Inflammatory macrophage treated with lipopolysaccharide for 1 hour (primary cell): Measurements from ENCODE around the gene SLC16A10.
"Not testable (repeated sequence)": the region's sequence is repeated elsewhere in the genome, so short reads cannot be mapped to it uniquely, and the experiment has no call there.

ENCODE experiments used
- DNase-seq, 2 donors: peaks; one replicate each; pipeline ENCODE4 v3.0.0-alpha.2; 2020 to 2022

SLC16A10 gene, protein sequence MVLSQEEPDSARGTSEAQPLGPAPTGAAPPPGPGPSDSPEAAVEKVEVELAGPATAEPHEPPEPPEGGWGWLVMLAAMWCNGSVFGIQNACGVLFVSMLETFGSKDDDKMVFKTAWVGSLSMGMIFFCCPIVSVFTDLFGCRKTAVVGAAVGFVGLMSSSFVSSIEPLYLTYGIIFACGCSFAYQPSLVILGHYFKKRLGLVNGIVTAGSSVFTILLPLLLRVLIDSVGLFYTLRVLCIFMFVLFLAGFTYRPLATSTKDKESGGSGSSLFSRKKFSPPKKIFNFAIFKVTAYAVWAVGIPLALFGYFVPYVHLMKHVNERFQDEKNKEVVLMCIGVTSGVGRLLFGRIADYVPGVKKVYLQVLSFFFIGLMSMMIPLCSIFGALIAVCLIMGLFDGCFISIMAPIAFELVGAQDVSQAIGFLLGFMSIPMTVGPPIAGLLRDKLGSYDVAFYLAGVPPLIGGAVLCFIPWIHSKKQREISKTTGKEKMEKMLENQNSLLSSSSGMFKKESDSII

DNA sequence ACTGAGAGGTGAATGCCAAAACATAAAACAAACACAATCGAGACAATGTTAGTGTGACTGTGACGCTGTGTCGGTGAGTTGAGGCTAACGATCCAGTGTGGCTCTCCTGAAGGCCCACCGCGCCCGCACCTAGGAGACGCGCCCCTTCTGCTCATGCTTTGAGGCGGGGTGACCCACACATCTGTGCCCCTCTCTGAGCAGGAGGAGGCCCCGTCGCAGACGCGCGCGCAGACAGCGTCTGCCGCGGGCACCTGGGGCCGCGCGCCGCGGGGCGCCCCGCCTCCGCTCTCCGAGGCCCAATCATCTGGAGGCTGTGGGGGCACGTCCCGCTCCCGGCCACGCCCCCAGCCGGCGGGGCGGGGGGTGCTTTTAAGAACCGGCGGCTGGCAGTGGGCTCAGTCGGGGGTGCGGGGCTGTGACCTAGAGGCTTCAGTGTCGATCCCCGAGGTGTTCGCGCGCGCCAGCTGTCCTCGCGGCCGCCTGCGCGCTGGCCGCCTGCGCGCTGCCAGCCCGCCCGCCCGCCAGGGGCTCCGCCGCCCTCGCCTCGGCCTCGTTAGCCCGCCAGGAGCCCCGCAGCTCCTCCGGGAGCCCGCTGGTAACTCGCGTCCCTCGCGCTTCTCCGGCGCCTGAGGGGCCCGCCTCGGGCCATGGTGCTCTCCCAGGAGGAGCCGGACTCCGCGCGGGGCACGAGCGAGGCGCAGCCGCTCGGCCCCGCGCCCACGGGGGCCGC, at the start of gene SLC16A10:
SLC16A10 (plus strand) TSS at position 398 of the 730 bp plus-strand sequence; CDS start at position 648, 250 bp downstream.
- peak; percentile 12 to 40 for DNase-seq

DNA sequence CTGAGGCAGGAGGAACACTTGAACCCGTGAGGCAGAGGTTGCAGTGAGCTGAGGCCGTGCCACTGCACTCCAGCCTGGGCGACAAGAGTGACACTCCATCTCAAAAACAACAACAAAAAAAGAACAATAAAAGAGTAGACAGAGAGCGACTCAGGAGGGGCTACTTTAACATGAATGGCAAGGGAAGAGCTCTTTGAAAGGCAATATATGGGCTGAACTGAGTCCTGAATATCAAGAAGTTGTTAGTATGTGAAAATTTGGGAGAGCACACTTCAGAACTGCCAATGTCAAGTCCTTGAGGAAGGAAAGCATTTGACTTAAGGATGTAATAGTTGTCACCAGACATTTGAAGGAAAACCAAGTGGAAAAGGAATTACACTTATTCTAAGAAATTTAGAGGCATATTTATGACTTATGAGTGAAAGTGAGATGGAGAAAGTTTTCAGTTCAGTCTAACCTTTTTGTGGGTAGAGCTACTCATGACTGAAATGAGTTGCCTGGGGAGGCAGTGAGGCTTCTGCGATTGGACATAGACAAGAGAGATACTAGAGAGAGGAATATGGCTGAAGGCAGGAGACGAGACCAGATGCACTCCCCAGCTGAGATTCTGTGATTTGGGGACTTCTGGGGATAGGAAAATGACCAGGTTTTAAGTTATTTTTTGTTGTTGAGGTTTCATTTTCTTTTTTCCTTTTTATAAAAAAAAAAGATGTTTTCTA, 48.6 kb upstream of the SLC16A10 start:
- DNase-seq, result no peak

DNA sequence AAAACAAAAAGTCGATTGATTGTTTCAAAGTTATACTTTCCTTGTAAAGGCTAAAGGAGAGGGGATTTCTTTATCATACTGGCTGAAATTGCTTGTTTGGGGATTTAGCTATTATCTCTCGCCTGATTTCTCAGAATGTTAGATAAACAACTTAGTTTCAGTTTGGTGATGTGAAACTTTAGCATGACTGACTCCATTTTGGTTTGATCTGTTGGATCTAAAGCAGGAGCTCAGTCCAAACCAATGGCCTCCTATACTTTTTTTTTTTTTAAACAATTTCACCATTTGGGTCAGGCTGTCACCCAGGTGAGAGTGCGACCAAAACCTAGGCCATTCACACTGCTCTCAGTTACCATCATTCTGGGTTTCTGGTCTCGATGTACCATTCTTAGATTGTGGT, 45.4 kb upstream of the SLC16A10 start:
- DNase-seq, result no peak

DNA sequence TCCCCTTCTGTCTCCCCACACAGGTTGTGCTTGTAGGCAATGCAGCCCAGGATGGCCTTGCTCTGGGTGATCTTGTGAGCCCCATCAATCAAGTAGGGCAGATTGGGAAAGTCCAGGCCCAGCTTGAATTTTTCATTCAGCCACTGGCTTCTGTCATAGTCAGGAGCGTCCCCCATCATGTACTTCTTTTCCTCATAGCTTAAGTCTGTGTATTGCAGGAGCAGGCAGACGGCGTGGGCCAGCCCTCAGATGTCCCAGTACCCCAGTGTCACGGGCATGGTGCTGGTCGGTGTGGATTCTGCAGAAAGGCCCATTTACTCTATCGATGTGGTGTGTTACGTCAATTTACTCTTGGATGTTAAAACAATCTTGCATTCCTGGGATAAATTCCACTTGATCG, 40.1 kb upstream of the SLC16A10 start:
- no peak for DNase-seq

DNA sequence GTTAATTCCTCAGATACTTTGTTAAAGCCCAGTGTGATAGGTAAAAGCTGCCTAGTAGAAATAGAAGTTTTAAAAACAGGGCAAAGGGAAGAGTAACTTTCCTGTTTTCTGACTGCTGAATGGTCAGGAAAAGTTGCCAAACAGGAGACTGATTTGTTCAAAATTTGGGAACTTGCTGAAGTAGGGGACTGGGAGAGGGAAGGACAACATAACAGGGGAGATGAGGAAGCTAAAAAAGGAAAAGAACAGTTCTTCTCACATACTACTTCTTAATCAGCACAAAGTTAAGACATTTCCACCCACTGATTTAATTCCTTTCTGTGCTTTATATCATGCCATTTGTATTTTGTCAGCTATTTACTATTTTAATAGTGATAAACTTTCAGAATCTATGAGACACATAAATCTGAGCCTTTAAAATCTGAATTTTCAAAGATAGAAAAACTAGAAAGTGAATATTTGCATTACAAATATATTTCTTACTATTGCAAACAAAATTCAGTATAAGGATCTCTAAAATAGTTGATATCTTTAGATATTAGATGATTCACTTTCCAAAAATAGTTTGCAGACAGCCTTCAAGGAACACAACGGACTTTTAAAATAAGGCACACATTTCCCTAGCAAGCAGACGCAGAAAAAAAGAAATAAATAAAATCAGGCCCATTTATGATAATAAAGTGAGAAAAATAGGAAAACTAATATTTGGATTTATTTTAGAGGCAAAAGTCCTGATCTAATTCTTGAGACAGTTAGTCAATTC, 36.9 kb upstream of the SLC16A10 start:
- peak; percentile 18 to 21 for DNase-seq

DNA sequence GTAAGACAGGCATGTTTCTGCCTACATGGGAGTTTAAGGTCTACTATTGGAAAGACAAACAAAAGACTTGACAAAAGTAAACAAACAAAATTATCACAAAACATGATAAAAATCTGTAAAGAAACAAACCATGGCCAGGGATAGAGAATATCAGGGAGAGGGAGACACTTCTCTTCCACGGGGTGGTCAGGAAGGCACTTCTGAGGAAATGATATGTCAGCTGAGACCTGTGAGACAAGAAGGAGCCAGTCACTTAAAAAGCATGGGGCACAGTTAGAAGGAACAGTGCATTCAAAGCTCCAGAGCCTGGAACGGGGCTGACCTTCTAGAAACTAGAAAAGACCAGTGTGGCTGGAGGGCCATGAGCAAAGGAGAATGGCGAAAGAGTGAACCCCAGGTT, 35.1 kb upstream of the SLC16A10 start:
- DNase-seq, result no peak

DNA sequence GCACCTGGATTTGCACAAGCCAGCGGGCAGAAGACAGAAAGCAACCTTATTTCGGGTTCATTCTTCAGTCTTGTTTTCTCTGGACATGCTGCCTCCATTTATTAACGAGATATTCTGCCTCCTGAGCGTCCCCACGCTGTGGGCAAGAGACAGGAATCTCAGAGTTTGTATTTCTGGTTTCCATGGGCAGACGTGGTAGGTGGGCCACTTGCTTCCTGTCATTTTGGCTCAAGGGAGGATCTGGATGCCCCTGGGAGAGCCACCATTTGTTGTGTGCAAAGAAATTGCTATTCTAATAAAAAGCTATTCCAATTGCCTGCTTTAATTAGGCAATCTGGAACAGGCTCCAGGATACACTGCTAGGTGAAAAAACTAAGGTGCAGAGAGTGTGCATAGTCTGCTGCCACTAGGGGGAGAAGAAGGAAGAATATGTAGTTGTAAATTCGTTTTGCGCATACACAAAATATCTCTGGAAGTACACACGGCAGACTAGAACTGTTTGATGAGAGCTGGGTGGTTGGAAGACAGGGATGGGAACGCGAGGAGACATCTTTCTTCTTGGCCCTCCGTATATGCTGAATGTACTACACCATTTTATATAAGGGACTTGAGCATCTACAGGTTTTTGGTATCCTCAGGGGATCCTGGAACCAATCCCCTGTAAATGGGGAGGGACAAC, 30.1 kb upstream of the SLC16A10 start:
- peak; percentile 39 to 72 for DNase-seq

DNA sequence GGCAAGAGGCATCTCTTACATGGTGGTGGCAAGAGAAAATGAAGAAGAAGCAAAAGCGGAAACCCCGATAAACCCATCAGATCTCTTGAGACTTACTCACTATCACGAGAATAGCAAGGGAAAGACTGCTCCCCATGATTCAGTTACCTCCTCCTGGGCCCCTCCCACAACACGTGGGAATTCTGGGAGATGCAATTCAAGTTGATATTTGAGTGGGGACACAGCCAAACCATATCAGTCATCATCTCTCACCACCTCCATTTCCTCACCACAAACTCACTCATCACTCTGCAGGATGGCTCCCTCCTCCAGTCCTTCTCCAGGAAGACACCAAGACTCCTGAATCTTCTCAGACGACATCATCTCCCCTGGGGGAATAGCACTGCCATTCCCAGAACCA, 25.8 kb upstream of the SLC16A10 start:
- DNase-seq, result peak; percentile 22 to 27

DNA sequence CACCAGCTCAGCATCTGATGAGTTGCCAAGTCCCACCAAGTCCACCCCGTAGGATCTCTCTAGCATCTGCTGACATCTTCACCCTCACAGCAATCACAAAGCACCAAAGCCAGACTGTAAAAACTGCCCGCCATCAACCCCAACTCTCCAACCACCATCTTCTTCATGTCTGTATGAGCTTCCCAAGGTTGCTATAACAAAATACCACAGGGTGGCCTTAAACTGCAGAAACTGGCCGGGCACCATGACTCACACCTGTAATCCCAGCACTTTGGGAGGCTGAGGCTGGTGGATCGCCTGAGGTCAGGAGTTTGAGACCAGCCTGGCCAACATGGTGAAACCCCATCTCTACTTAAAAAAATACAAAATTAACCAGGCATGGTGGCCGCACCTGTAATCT, 25.3 kb upstream of the SLC16A10 start:
- not testable (repeated sequence) for DNase-seq

DNA sequence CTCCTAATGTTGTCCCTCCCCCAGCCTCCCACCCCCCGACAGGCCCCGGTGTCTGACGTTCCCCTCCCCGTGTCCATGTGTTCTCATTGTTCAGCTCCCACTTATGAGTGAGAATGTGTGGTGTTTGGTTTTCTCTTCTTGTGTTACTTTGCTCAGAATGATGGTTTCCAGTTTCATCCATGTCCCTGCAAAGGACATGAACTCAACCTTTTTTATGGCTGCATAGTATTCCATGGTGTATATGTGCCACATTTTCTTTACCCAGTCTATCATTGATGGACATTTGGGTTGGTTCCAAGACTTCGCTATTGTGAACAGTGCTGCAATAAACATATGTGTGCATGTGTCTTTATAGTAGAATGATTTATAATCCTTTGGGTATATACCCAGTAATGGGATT, 24.4 kb upstream of the SLC16A10 start:
- DNase-seq, result not testable (repeated sequence)

DNA sequence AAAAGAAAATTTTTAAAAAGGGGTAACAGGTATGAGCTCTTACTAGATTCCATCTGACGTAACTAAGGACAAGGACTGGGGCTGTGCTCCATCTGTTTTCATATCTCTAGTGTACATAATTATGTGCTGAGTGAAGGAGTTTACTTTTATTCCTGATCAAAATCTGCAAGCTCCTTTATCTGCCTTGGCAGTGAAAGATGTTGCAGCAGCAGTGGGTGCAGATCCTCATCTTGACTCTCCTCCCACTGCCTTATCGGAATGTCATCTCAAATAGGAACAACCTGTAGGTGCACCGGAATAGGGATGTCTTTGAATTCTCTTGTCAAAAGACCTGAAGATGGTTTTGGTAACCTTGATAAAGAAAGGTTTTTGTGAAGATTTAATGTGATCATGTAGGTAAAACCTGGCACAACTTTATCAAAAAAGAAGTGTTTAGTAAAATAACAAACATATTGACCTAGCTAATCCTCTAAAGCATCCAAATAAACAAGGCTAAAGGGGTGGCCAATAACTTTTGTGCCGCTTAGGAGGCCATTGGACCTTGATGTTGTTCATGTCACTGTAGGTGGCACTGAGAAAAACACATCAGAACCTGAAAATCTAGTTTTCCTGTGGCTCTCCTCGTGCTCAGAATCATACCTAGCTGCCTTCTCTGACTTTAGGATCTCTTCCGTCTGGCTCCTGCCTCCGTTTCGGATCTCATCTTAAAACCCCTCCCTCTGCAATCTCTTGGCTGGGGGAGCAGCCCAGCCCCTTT, 19.0 kb upstream of the SLC16A10 start:
- no peak for DNase-seq

DNA sequence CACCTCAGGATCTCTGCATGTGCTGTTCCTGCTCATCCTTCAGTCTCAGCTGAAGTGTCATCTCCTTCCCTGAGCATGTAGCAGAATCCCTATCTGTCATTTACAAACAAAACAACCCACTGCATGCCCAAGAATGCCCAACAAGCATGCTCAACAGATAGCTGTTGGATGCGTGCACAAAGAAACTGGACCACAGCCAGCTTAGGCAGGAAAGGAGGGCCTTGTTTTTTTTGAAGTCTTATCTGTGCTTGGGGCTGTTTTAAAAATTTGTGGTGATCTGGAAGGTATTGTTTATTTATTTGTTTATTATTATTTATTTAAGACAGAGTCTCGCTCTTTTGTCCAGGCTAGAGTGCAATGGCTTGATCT, 18.5 kb upstream of the SLC16A10 start:
- no peak for DNase-seq

DNA sequence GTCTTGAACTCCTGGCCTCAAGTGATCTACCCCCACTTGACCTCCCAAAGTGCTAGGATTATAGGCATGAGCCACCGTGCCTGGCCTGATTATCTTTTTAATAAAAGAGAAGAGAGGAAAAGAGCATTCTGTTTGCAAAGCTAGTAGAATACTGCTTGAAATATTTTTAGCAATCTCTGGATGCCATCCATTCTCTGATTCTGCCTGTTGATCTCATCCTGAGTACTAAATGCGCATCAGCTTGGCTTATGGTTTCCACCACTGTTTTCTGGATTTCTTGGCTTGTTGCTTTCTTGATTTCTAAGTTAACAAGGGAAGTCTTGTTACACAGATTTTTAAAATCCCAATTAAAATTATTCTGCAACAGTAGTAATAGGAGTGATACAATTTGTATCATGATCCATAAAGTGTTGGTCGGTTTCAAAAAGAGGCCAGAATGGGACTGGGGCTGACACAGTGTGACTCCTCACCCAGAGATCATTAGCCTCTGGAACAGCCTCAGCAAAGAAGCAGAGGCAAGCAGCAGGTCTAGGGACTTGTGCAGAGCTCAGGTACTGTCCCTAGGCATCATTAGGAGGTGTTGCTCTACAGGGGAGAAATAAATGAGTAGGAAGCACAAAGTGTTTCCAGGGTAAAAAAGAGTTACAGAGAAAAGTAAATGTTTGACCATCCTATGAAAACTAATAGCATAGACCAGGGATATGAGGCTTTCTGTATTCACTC, 17.8 kb upstream of the SLC16A10 start:
- DNase-seq, result no peak

DNA sequence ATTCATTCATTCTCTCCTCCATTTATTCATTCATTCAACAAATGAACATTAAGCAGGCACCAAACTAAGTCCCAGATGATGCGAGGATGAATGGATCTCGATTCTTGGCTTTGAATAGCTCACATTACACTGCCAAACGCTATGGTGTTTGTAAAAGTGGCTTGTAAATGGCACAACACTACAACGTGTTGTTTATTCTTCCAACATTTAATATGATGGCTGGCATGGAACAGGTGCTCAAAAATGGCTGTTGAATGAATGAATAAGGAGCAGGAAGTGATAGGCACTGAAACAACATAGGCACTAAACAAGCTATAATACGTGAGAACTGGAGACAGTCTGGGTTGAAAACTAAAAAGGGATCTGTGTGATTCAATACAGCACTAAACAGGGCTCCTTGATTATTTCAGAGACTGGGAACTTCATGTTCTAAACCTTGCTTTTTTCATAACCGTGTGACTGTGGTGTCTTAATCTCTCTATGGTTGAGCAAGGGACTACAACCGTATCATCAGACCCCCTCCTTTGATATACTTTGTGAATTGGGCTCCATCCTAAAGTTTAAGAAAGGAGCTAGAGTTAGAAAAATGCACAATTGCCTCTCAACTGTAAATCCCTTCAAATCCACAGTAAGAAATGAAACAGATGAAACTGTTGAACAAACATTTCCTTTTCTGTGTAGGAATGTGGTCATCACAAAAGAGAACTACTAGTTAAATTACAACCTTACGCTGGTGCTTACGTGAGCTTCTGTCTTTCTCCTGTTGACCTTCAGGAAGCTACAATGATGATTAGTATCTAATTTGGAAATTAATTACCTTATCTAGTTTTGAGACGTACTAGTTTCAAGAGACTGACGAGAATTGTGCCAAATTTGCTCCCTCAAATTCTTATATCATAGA, 16.9 kb upstream of the SLC16A10 start:
- DNase-seq, result peak; percentile 38 to 56

DNA sequence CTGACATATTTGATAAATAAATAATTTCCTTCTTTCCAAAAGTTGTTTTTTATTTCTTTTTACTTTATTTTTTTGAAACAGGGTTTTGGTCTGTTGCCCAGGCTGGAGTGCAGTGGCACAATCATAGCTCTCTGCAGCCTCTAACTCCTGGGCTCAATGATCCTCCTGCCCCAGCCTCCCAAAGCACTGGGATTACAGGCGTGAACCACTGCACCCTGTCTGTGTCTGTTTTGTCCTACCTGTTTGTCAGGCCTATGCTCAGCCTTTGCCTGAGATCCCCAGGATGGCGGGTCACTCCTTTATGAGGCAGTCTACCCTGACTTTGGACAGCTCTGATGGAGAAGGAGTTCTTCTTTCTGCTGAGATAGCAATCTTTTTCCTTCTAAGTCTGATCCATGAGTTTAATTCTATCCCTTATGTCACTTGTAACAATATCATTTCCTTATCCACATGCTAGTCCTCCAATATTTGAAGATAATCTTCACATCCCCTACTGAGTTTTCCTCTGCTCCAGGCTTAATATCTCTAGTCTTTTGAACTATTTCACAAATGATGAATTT, 14.4 kb upstream of the SLC16A10 start:
- DNase-seq, result no peak

DNA sequence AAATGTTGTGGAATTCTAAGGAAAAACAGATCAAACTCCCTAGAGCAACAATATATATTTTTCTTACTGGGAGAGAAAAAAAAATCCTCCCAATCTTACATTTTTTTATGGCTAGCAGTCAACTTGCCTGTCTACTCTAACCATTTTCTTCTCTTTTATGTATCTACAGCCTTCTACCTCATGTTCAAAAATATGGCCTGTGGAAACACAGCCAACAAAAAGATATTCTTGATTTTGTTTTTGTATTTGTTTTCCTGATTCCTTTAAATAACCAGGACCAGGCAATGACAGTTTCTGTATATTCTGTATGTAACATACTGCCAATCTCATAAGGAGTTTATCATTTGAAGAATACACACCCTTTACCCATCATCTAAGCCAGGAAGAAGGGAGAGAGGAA, 13.0 kb upstream of the SLC16A10 start:
- DNase-seq, result no peak

DNA sequence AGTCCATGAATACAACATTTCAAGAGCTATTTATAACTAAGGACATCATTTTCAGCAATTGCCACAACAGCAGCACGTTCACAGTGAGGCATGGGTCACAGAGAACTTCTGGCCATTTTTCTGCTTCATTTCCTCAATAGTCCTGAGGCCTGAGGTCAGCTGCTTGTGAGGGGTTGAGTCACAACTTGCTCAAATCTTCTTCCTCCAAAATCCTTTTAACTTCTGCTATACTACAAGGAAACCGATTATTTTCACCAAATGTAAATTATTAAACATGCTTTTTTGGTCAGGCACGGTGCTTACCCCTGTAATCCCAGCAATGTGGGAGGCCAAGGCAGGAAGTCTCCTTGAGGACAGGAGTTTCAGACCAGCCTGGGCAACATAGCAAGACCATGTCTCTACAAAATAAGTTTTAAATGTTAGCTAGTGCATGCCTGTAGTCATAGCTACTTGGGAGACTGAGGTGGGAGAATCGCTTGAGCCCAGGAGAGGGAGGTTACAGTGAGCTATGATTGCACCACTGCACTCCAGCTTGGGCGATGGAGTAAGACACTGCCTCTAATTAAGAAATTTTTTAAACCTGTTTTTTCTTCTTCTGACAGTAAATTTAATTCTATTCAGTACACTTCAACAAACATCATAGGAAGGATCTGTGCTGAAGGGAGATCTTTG, 11.1 kb upstream of the SLC16A10 start:
- DNase-seq, result peak; percentile 85 to 93

DNA sequence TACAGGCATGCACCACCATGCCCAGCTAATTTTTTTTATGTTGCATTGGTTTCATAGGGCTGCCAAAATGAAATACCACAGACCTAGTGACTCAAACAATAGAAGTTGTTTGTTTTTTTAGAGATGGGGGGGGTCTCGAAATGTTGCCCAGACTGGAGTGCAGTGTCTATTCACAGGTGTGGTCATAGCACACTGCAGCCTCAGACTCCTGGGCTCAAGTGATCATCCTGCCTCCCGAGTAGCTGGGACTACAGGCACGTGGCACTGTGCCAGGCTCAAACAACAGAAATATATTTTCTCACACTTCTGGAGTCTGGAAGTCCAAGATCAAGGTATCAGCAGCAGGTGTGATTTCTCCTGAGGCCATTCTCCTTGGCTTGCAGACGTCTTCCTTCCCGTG, 6.6 kb upstream of the SLC16A10 start:
- DNase-seq, result no peak

DNA sequence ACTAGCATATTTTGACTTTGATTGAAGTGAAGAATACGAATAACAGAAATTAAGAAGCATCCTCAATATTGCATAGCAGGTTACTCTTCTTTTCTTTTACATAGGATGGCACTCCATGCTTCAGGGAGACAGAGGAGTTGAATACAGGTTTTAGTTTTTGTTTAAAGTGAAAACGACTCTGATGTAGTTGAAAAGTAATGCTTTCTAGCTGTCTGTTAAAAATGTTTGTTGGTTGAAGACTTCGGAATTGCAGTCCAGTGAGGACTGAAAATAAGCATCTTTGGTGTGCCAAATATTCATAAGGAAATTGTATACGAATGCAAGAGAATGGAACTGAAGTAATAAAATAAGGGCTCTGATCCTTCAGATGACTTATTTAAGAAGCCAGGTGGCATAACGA, 618 bp upstream of the SLC16A10 start:
- no peak for DNase-seq
